CD1c-positive myeloid dendritic cell (primary cell): Measurements from ENCODE around the gene RERE.

Experiments used
- DNase-seq: peaks from one replicate; pipeline ENCODE4 v3.0.0-alpha.2; 2016; ENCODE audit errors: extremely low spot score

The RERE gene

GRCh38 chr1:8406960-8407359 is 410.5 kb downstream of the RERE start:
- no peak for DNase-seq

- no peak for DNase-seq
Measured at GRCh38 chr1:8406011-8406410, 411.4 kb downstream of the RERE start.

- DNase-seq: no peak
Measured at GRCh38 chr1:8404460-8405370, 412.7 kb downstream of the RERE start.

GRCh38 chr1:8402109-8402710 is 415.2 kb downstream of the RERE start:
- DNase-seq: no peak

DNA sequence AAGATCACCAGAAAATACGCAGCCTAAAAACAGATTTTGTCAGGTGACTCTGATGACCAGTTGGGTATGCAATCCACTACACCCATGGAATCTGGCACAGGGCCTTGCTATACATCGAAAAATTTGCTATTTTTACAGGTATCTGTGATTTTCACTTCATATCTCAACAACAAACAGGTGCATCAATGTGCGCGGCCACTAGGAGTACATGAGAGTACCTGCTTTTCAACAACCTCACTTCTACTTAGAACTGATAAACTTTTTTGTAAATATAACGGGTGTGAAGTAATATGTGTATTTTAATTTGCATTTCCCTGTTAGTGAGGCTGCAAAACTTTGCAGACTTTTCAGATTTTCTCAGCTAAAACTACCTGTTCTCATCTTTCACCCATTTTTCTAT is 418.8 kb downstream of the RERE start:
- DNase-seq: no peak

- no peak for DNase-seq
Measured at GRCh38 chr1:8398086-8398485, 419.4 kb downstream of the RERE start.

GRCh38 chr1:8397511-8397910 is 419.9 kb downstream of the RERE start:
- peak; percentile 60 for DNase-seq

GRCh38 chr1:8396786-8397406 is 420.5 kb downstream of the RERE start:
- DNase-seq: peak; percentile 30

GRCh38 chr1:8396083-8396785 is 421.2 kb downstream of the RERE start:
- DNase-seq: no peak

- DNase-seq: peak; percentile 60
Measured at GRCh38 chr1:8395433-8395866, 422.0 kb downstream of the RERE start.

- DNase-seq: no peak
Measured at GRCh38 chr1:8394456-8395321, 422.8 kb downstream of the RERE start.

- DNase-seq: no peak
Measured at GRCh38 chr1:8392522-8392921, 424.9 kb downstream of the RERE start.

DNA sequence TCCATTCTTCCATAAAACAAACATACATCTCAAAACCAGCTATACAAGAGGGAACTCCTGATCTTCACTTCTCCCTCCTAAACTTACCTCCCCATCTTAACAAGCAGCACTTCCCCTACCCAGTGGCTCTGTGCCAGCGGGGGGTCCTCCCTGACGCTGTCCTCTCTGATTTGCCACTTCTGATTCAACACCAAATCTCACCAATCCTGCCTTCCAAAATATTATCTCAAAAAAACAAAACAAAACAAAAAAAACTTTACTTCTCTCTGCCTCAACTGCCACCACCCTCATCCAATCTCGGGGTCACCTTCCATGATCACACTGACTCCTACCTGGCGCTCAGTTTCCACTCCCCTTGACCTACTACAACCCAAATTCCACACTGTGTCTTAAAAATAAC is 426.7 kb downstream of the RERE start:
- no peak for DNase-seq

DNA sequence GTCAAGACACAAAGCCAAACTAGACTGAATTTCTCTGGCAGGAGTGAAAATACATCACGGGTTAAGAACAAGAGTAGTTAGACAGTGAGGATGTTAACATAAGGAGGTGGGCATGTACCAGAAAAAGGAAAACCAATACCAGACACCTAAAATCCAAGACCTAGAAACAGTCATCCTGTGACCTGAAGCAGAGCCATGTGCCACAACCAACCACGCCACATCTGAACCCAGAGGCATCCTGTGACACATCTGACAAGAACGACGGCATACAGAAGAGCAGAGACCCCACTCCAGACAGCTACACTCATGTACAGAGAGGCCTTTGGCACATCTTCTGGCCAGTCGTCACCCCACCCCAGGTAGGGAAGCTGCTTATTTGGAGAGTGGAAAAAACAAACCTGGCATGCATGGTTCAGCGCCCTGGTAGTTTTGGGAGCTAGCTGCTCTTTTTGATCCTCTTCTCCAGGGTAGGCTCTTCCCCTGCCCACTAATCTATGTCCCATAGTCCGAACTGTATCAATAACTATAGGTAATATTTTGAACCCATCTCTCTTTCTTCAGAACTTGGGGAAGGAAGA is 427.4 kb downstream of the RERE start:
- no peak for DNase-seq

- DNase-seq: no peak
Measured at GRCh38 chr1:8388732-8389562, 428.5 kb downstream of the RERE start.

DNA sequence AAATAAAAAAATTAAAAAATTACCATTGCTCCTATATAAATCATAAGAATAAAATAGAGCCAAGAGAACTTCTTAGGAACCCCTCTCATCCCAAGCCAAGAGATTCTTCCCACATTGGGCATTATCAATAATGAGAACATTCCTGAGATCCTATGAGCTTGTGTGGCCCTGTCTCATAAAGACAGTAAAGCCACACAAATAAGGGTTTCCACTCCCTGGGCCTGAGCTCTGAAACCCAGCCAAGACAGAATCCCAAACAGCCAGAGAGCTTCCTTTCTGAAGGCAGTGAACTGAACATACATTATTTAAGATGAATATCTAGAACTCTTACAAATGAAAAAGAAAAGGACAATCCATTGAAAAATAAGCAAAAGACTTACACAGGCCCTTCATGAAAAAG is 431.2 kb downstream of the RERE start:
- DNase-seq: no peak

GRCh38 chr1:8384577-8384976 is 432.9 kb downstream of the RERE start:
- no peak for DNase-seq

DNA sequence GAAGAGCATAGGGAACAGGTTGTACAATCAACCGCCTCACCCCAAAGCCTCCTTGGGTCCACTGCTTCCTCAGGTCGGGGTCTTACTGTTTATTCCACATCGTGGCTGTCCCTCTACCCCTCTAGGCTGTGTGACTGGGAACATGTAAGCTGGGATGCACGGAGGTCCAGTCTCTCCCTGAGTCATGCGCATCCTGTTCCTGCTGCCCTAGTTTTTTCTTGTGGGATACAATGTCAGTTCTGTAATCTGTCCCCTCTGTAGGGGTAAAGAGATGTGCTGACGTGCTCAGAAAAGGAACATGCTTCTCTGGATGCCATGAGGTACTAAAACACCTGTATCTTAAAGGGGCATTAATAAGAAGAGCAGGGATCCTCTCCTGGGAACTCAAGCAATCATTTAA is 433.4 kb downstream of the RERE start:
- DNase-seq: no peak

GRCh38 chr1:8382608-8383505 is 434.6 kb downstream of the RERE start:
- peak; percentile 23 for DNase-seq
